Karpas-422 (cell line): ENCODE results near the gene NLRP9. TPM values are rescaled to one million over a fixed set of nuclear protein-coding genes. Genes with fewer than 3 reads are reported as not detected.
A peak's percentile ranks its signal among the peaks of the same experiment; 100 is the strongest.

Source experiments
- DNase-seq: peaks from one replicate; pipeline ENCODE4 v3.0.0-alpha.2; 2015
- H2AFZ ChIP-seq: fragments of 200-600 bp; sonication (generic); 2 replicates; pipeline ENCODE4 v1.6.1; 2014; ENCODE audit warnings: antibody characterized with exemption, low read length, mixed read lengths
- H3K27ac ChIP-seq: fragments of 200-600 bp; sonication (generic); 2 replicates; pipeline ENCODE4 v1.5.1; 2014; ENCODE audit warnings: mild to moderate bottlenecking, low read length, moderate library complexity
- H3K27me3 ChIP-seq: fragments of 200-600 bp; sonication (generic); 2 replicates; pipeline ENCODE4 v1.6.1; 2014; ENCODE audit warnings: low read length, mixed read lengths
- H3K36me3 ChIP-seq: fragments of 200-600 bp; sonication (generic); 2 replicates; pipeline ENCODE4 v1.6.1; 2014; ENCODE audit warnings: low read length, mixed read lengths; ENCODE audit not compliant: insufficient read depth
- H3K4me1 ChIP-seq: fragments of 200-600 bp; sonication (generic); 2 replicates; pipeline ENCODE4 v1.6.1; 2014; ENCODE audit warnings: mild to moderate bottlenecking, low read length, mixed read lengths
- H3K4me2 ChIP-seq: fragments of 200-600 bp; sonication (generic); 2 replicates; pipeline ENCODE4 v1.6.1; 2014; ENCODE audit warnings: low read length, low read depth, mild to moderate bottlenecking; ENCODE audit not compliant: poor library complexity, severe bottlenecking
- H3K4me3 ChIP-seq: fragments of 200-600 bp; sonication (generic); 2 replicates; pipeline ENCODE4 v1.5.1; 2014; ENCODE audit warnings: mild to moderate bottlenecking, antibody characterized with exemption, low read length, mixed read lengths
- H3K79me2 ChIP-seq: fragments of 200-600 bp; sonication (generic); 2 replicates; pipeline ENCODE4 v1.6.1; 2014; ENCODE audit warnings: mild to moderate bottlenecking, low read length, mixed read lengths
- H3K9ac ChIP-seq: fragments of 200-600 bp; sonication (generic); 2 replicates; pipeline ENCODE4 v1.6.0; 2014; ENCODE audit warnings: low read length
- H3K9me2 ChIP-seq: fragments of 200-600 bp; sonication (generic), shearing (Covaris generic); replicated peaks from 2 replicates; pipeline ENCODE4 v1.6.0; 2014; ENCODE audit warnings: mild to moderate bottlenecking, low read length, moderate library complexity; ENCODE audit not compliant: insufficient read depth
- H3K9me3 ChIP-seq: fragments of 300-700, 200-600 bp; sonication (generic); 2 replicates; pipeline ENCODE4 v1.6.1; 2014; ENCODE audit warnings: low read length, mixed read lengths
- H4K20me1 ChIP-seq: fragments of 200-600 bp; sonication (generic); 2 replicates; pipeline ENCODE4 v1.6.1; 2014; ENCODE audit warnings: mild to moderate bottlenecking, antibody characterized with exemption, low read length, low read depth; ENCODE audit not compliant: insufficient read depth
- total RNA-seq: library from RNA; depleted of rRNA; stranded (reverse); fragments of >200 nt; shearing (Covaris generic); gene quantifications from 2 replicates; pipeline ENCODE4 v1.2.3, GENCODE V29; 2014; ENCODE audit warnings: low replicate concordance

Gene NLRP9
- total RNA-seq, 1 experiment from 2014 or later, result not detected

- Histone ChIP-seq H3K9me3 (peaks cover 16% of the 10 kb centered on the region), H3K4me2 (no peak overlapping the region), H3K9me2 (no peaks in the 10 kb centered on the region), H3K36me3 (no peaks in the 10 kb centered on the region), H3K4me3 (no peak overlapping the region), H2AFZ (no peak overlapping the region), H3K4me1 (no peaks in the 10 kb centered on the region), H3K27ac (no peak overlapping the region), H3K27me3 (peaks cover 6% of the 10 kb centered on the region), H3K9ac (no peak overlapping the region), H3K79me2 (no peaks in the 10 kb centered on the region), H4K20me1 (no peaks in the 10 kb centered on the region)
- no peak for DNase-seq
Measured at GRCh38 chr19:55717251-55717650, 21.0 kb downstream of the NLRP9 start.

- no peaks in the 10 kb centered on the region for H3K4me1 ChIP-seq
- no peaks in the 10 kb centered on the region for H3K36me3 ChIP-seq
- no peaks in the 10 kb centered on the region for H4K20me1 ChIP-seq
- H3K9me3 ChIP-seq, result peaks cover 9% of the 10 kb centered on the region
- H3K4me3 ChIP-seq, result no peak overlapping the region
- H3K79me2 ChIP-seq, result no peaks in the 10 kb centered on the region
- H3K9ac ChIP-seq, result no peak overlapping the region
- H3K4me2 ChIP-seq, result no peak overlapping the region
- H3K27me3 ChIP-seq, result peaks cover 3% of the 10 kb centered on the region
- no peaks in the 10 kb centered on the region for H3K9me2 ChIP-seq
- no peak for DNase-seq
- H3K27ac ChIP-seq, result no peak overlapping the region
- no peak overlapping the region for H2AFZ ChIP-seq
Measured at GRCh38 chr19:55716531-55716930, 21.7 kb downstream of the NLRP9 start.

GRCh38 chr19:55712804-55713631 lies 25.2 kb downstream of the NLRP9 start:
- Histone ChIP-seq H3K36me3 (no peaks in the 10 kb centered on the region), H3K9ac (no peak overlapping the region), H3K9me3 (no peaks in the 10 kb centered on the region; the same call in 1 of the 2 replicates), H3K4me1 (no peaks in the 10 kb centered on the region), H4K20me1 (no peaks in the 10 kb centered on the region), H3K27ac (no peak overlapping the region), H3K79me2 (no peaks in the 10 kb centered on the region), H2AFZ (no peak overlapping the region), H3K4me2 (no peak overlapping the region), H3K9me2 (no peaks in the 10 kb centered on the region), H3K27me3 (no peaks in the 10 kb centered on the region), H3K4me3 (no peak overlapping the region)
- no peak for DNase-seq

- Histone ChIP-seq H3K27ac (no peak overlapping the region), H3K9me3 (no peaks in the 10 kb centered on the region; the same call in 1 of the 2 replicates), H3K4me1 (no peaks in the 10 kb centered on the region), H3K9me2 (no peaks in the 10 kb centered on the region), H3K27me3 (no peaks in the 10 kb centered on the region), H3K9ac (no peak overlapping the region), H3K4me2 (no peak overlapping the region), H3K4me3 (no peak overlapping the region), H2AFZ (no peak overlapping the region), H3K79me2 (no peaks in the 10 kb centered on the region), H4K20me1 (no peaks in the 10 kb centered on the region), H3K36me3 (no peaks in the 10 kb centered on the region)
- DNase-seq, result no peak
Measured at GRCh38 chr19:55711719-55712118, 26.5 kb downstream of the NLRP9 start.

- DNase-seq, result no peak
- Histone ChIP-seq H3K9me2 (no peaks in the 10 kb centered on the region), H3K36me3 (peaks cover 18% of the 10 kb centered on the region), H3K9ac (no peak overlapping the region), H3K4me1 (no peaks in the 10 kb centered on the region), H3K4me3 (no peak overlapping the region), H3K4me2 (no peak overlapping the region), H4K20me1 (peaks cover 23% of the 10 kb centered on the region), H3K27me3 (no peaks in the 10 kb centered on the region), H3K9me3 (no peaks in the 10 kb centered on the region), H3K27ac (no peak overlapping the region), H2AFZ (no peak overlapping the region), H3K79me2 (no peaks in the 10 kb centered on the region)
Measured at GRCh38 chr19:55705972-55706371, 32.2 kb downstream of the NLRP9 start.

GRCh38 chr19:55704494-55705245 lies 33.5 kb downstream of the NLRP9 start:
- peaks cover 26% of the 10 kb centered on the region for H4K20me1 ChIP-seq
- H3K9me3 ChIP-seq, result no peaks in the 10 kb centered on the region
- no peaks in the 10 kb centered on the region for H3K27me3 ChIP-seq
- no peak overlapping the region for H3K27ac ChIP-seq
- no peaks in the 10 kb centered on the region for H3K79me2 ChIP-seq
- no peak overlapping the region for H3K4me2 ChIP-seq
- H3K9ac ChIP-seq, result no peak overlapping the region
- peak; percentile 85 for DNase-seq
- no peaks in the 10 kb centered on the region for H3K4me1 ChIP-seq
- H3K4me3 ChIP-seq, result no peak overlapping the region
- H3K36me3 ChIP-seq, result peaks cover 24% of the 10 kb centered on the region
- no peak overlapping the region for H2AFZ ChIP-seq
- no peaks in the 10 kb centered on the region for H3K9me2 ChIP-seq

- H3K36me3 ChIP-seq, result peaks cover 30% of the 10 kb centered on the region
- H3K9me3 ChIP-seq, result no peaks in the 10 kb centered on the region
- H4K20me1 ChIP-seq, result peaks cover 26% of the 10 kb centered on the region
- H3K4me3 ChIP-seq, result no peak overlapping the region
- H3K79me2 ChIP-seq, result no peaks in the 10 kb centered on the region
- DNase-seq, result no peak
- no peak overlapping the region for H3K9ac ChIP-seq
- H2AFZ ChIP-seq, result no peak overlapping the region
- no peak overlapping the region for H3K4me2 ChIP-seq
- H3K27ac ChIP-seq, result no peak overlapping the region
- H3K9me2 ChIP-seq, result no peaks in the 10 kb centered on the region
- no peaks in the 10 kb centered on the region for H3K4me1 ChIP-seq
- H3K27me3 ChIP-seq, result no peaks in the 10 kb centered on the region
Measured at GRCh38 chr19:55703790-55704215, 34.4 kb downstream of the NLRP9 start.

GRCh38 chr19:55702131-55702627 lies 36.0 kb downstream of the NLRP9 start:
- H3K27ac ChIP-seq, result no peak overlapping the region
- H3K9me2 ChIP-seq, result no peaks in the 10 kb centered on the region
- no peaks in the 10 kb centered on the region for H3K27me3 ChIP-seq
- no peaks in the 10 kb centered on the region for H3K9me3 ChIP-seq
- H3K36me3 ChIP-seq, result peaks cover 30% of the 10 kb centered on the region
- H3K4me3 ChIP-seq, result no peak overlapping the region
- DNase-seq, result no peak
- H3K4me2 ChIP-seq, result no peak overlapping the region
- peaks cover 26% of the 10 kb centered on the region for H4K20me1 ChIP-seq
- H3K79me2 ChIP-seq, result no peaks in the 10 kb centered on the region
- no peak overlapping the region for H3K9ac ChIP-seq
- H3K4me1 ChIP-seq, result no peaks in the 10 kb centered on the region
- no peak overlapping the region for H2AFZ ChIP-seq
